Left ventricle myocardium inferior (tissue), 1 donor: Measurements from ENCODE around the gene CIAO2B. TPM values are rescaled to one million over a fixed set of nuclear protein-coding genes. Genes with fewer than 3 reads are reported as not detected.

Source experiments
- DNase-seq: peaks from one replicate; pipeline ENCODE4 v3.0.0-alpha.2; 2020
- H3K27ac ChIP-seq: fragments of 200-600 bp; replicated peaks from 2 replicates; pipeline ENCODE4 v1.8.0; 2021
- H3K27me3 ChIP-seq: fragments of 200-600 bp; 2 replicates; pipeline ENCODE4 v1.8.0; 2021; ENCODE audit warnings: low read depth
- H3K36me3 ChIP-seq: fragments of 200-600 bp; 2 replicates; pipeline ENCODE4 v1.8.0; 2021
- H3K4me1 ChIP-seq: fragments of 200-600 bp; 2 replicates; pipeline ENCODE4 v1.8.0; 2021
- H3K4me3 ChIP-seq: fragments of 200-600 bp; 2 replicates; pipeline ENCODE4 v1.8.0; 2021; ENCODE audit warnings: mild to moderate bottlenecking, moderate library complexity
- H3K9me3 ChIP-seq: fragments of 200-600 bp; replicated peaks from 2 replicates; pipeline ENCODE4 v1.8.0; 2021
- CTCF ChIP-seq: fragments of 200-600 bp; IDR thresholded peaks from 2 replicates; pipeline ENCODE4 v1.8.0; 2021; ENCODE audit warnings: antibody characterized with exemption, mild to moderate bottlenecking, borderline replicate concordance
- intact Hi-C: fragments of 100-400 bp; cut with micrococcal nuclease; formaldehyde crosslinking; loops from one replicate; pipeline ENCODE4 v1.11.0; 2022
- total RNA-seq: library from RNA; stranded (reverse); fragmentation: NEBNext Ultra II Directional; extraction: Animal tissue kit (Norgen Biotek cat#: 25700); gene quantifications from one replicate; pipeline ENCODE4 v1.2.1, GENCODE V29; 2021
- donor health status: DM: no; HTN: yes; CAD: no; lungs with severe emphysema.

Gene CIAO2B
- total RNA-seq, 1 donor from 2014 or later: 127 TPM

DNA sequence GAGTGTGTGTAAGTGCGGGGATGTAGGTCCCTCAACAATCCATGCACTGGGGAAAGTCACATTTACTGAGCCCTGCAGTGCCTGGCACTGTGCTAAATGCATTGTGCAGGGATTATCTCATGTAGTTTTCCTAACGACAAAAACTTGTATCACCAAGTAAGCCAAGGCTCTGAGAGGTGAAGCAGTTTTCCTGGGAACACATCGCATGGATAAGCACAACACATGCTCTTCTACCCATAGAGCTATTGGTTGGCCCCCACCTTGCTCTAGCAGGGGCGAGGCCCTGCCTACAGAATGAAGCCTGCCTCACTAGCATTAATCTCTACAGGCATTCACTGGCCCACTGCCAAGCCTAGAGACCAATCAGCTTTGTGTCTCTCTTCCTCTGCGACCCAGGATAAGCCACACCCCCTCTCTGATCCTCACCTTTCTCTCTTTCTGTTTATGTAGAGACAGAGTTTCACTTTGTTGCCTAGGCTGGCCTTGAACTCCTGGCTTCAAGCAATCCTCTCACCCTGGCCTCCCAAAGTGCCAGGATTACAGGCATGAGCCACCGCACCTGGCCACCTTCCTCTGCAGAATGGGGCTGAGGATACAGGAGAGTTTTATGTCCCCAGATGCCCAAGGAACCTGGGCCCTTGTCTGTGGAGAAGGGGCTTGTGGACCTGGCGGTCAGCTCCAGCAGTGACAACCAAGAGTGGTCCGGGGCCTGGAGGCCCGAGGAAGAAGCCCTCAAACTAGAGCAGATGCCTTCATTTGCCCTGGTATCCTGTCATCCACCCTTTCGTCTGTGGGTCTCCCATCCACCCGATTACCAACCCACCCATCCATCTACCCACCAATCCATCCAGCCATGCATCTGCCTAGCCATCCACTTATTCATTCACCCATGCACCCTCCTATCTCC, 28.3 kb downstream of the CIAO2B start:
- peak; percentile 79 for DNase-seq
- Histone ChIP-seq H3K27me3 (no peaks in the 10 kb centered on the region), H3K4me1 (peaks cover 55% of the 10 kb centered on the region), H3K4me3 (peak overlapping the region; percentile 66), H3K36me3 (no peaks in the 10 kb centered on the region), H3K9me3 (no peaks in the 10 kb centered on the region), H3K27ac (peak overlapping the region; percentile 96)
- TF ChIP-seq CTCF: no peak
- intact Hi-C loops: no loop called here

- Histone ChIP-seq H3K36me3 (no peaks in the 10 kb centered on the region), H3K4me3 (peak overlapping the region; percentile 66), H3K9me3 (no peaks in the 10 kb centered on the region), H3K27ac (peak overlapping the region; percentile 96), H3K4me1 (peaks cover 58% of the 10 kb centered on the region), H3K27me3 (no peaks in the 10 kb centered on the region)
- peak; percentile 58 for DNase-seq
- TF ChIP-seq CTCF: no peak
- intact Hi-C loops: no loop called here
Observed at GRCh38 chr16:66904846-66905632, 29.2 kb downstream of the CIAO2B start.

- intact Hi-C loops: no loop called here
Observed at GRCh38 chr16:66904428-66904845, 29.8 kb downstream of the CIAO2B start.

GRCh38 chr16:66903544-66904427, 30.4 kb downstream of the CIAO2B start:
- no peaks in the 10 kb centered on the region for H3K27me3 ChIP-seq
- H3K9me3 ChIP-seq: no peaks in the 10 kb centered on the region
- peak; percentile 83 for DNase-seq
- TF ChIP-seq CTCF: no peak
- intact Hi-C loops: no loop called here
- H3K4me3 ChIP-seq: peak overlapping the region; percentile 66
- H3K27ac ChIP-seq: peak overlapping the region; percentile 96
- no peaks in the 10 kb centered on the region for H3K36me3 ChIP-seq
- H3K4me1 ChIP-seq: peaks cover 71% of the 10 kb centered on the region

More at GRCh38 chr16:66904428-66904845, 29.8 kb downstream of the CIAO2B start:
- no peak for DNase-seq
- Histone ChIP-seq H3K36me3 (no peaks in the 10 kb centered on the region), H3K27ac (peak overlapping the region; percentile 96), H3K4me1 (peaks cover 64% of the 10 kb centered on the region), H3K27me3 (no peaks in the 10 kb centered on the region), H3K9me3 (no peaks in the 10 kb centered on the region), H3K4me3 (peak overlapping the region; percentile 66)
- no peak for TF ChIP-seq CTCF
